Upper lobe of right lung (tissue), 1 donor: Measurements from ENCODE around the gene C1orf87. TPM values are rescaled to one million over a fixed set of nuclear protein-coding genes. Genes with fewer than 3 reads are reported as not detected.

ENCODE experiments used
- ATAC-seq: fragments of 200-7000 bp; cut with Tn5 transposase; one replicate; pipeline ENCODE4 v1.9.1; 2020; ENCODE audit warnings: mild to moderate bottlenecking, moderate library complexity
- DNase-seq: peaks from one replicate; pipeline ENCODE4 v3.0.0-alpha.2; 2020
- H3K27ac ChIP-seq: fragments of 200-600 bp; one replicate; pipeline ENCODE4 v1.8.0; 2022
- H3K27me3 ChIP-seq: fragments of 200-600 bp; one replicate; pipeline ENCODE4 v1.8.0; 2022; ENCODE audit warnings: mild to moderate bottlenecking
- H3K36me3 ChIP-seq: fragments of 200-600 bp; one replicate; pipeline ENCODE4 v1.8.0; 2022
- H3K4me1 ChIP-seq: fragments of 200-600 bp; one replicate; pipeline ENCODE4 v1.8.0; 2022
- H3K4me3 ChIP-seq: fragments of 200-600 bp; one replicate; pipeline ENCODE4 v1.8.0; 2022; ENCODE audit warnings: mild to moderate bottlenecking
- H3K9me3 ChIP-seq: fragments of 200-600 bp; one replicate; pipeline ENCODE4 v1.8.0; 2022
- CTCF ChIP-seq: fragments of 200-600 bp; IDR thresholded peaks from one replicate; pipeline ENCODE4 v1.8.0; 2022; ENCODE audit warnings: antibody characterized with exemption
- intact Hi-C: fragments of 100-400 bp; cut with DNase I; formaldehyde crosslinking; loops from one replicate; pipeline ENCODE4 v1.11.0; 2022
- total RNA-seq: library from RNA; stranded (reverse); fragmentation: NEBNext Ultra II Directional; extraction: Animal tissue kit (Norgen Biotek cat#: 25700); gene quantifications from one replicate; pipeline ENCODE4 v1.2.1, GENCODE V29; 2021
- donor health status: DM: no; HTN: yes; CAD: no; lungs with severe emphysema.

The C1orf87 gene
- total RNA-seq, 1 donor from 2014 or later: 1.7 TPM

GRCh38 chr1:60069691-60070090 is 3.9 kb downstream of the C1orf87 start:
- H3K4me1 ChIP-seq: no peaks in the 10 kb centered on the region
- H3K4me3 ChIP-seq: no peak overlapping the region
- DNase-seq (no peak), ATAC-seq (no peak)
- H3K9me3 ChIP-seq: no peaks in the 10 kb centered on the region
- H3K27ac ChIP-seq: no peak overlapping the region
- intact Hi-C loops: no loop called here
- no peak for TF ChIP-seq CTCF
- peaks cover 20% of the 10 kb centered on the region for H3K27me3 ChIP-seq
- no peaks in the 10 kb centered on the region for H3K36me3 ChIP-seq

GRCh38 chr1:60068393-60069045 is 5.1 kb downstream of the C1orf87 start:
- TF ChIP-seq CTCF: no peak
- Histone ChIP-seq H3K9me3 (no peaks in the 10 kb centered on the region), H3K36me3 (no peaks in the 10 kb centered on the region), H3K27ac (no peak overlapping the region), H3K4me1 (no peaks in the 10 kb centered on the region), H3K27me3 (peaks cover 10% of the 10 kb centered on the region), H3K4me3 (no peak overlapping the region)
- intact Hi-C loops: no loop called here
- DNase-seq (no peak), ATAC-seq (no peak)

DNA sequence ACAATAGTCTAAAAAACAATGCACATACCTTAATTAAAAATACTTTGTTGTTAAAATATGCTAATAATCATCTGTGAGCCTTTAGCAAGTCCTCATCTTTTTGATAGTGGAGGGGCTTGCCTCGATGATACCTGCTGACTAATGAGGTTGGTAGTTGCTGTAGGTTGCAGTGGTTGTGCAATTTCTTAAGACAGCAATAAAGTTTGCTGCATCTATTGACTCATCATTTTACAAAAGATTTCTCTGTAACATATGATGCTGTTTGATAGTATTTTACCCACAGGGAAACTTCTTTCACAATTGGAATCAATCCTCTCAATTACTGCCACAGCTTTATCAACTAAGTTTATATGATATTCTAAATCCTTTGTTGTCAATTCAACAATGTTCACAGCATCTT is 7.6 kb downstream of the C1orf87 start:
- Histone ChIP-seq H3K27ac (no peak overlapping the region), H3K27me3 (no peaks in the 10 kb centered on the region), H3K4me1 (no peaks in the 10 kb centered on the region), H3K9me3 (no peaks in the 10 kb centered on the region), H3K4me3 (no peak overlapping the region), H3K36me3 (no peaks in the 10 kb centered on the region)
- TF ChIP-seq CTCF: no peak
- no peak for DNase-seq
- ATAC-seq: no peak
- intact Hi-C loops: no loop called here

DNA sequence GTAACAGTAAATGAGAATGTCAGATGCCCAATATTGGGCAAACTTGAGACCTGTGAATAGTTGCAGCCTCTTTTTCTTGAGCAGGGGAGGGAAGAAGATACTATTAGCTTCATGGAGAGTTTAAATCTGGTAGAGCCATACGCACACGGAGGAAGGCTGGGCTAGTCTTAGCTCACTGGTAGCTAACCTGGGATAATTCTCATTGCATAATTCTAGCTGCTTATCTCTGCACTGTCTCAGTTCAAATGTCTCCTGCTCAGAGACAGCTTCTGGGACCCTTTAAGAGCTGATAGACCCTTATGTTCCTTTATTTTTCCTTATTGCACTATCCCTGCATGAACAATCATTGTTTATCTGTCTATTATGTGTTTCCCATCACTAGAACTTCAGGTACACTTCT is 8.4 kb downstream of the C1orf87 start:
- intact Hi-C loops: no loop called here
- TF ChIP-seq CTCF: no peak

GRCh38 chr1:60063561-60063960 is 10.0 kb downstream of the C1orf87 start:
- no peaks in the 10 kb centered on the region for H3K27me3 ChIP-seq
- H3K27ac ChIP-seq: no peak overlapping the region
- no peaks in the 10 kb centered on the region for H3K4me1 ChIP-seq
- H3K36me3 ChIP-seq: no peaks in the 10 kb centered on the region
- no peak overlapping the region for H3K4me3 ChIP-seq
- no peak for TF ChIP-seq CTCF
- DNase-seq: no peak
- no peaks in the 10 kb centered on the region for H3K9me3 ChIP-seq
- ATAC-seq: no peak
- intact Hi-C loops: no loop called here

More for the DNA sequence above, 8.4 kb downstream of the C1orf87 start:
- H3K4me3 ChIP-seq: no peak overlapping the region
- no peak overlapping the region for H3K27ac ChIP-seq
- no peaks in the 10 kb centered on the region for H3K36me3 ChIP-seq
- H3K4me1 ChIP-seq: no peaks in the 10 kb centered on the region
- H3K27me3 ChIP-seq: no peaks in the 10 kb centered on the region
- DNase-seq (no peak), ATAC-seq (no peak)
- no peaks in the 10 kb centered on the region for H3K9me3 ChIP-seq

GRCh38 chr1:60059468-60059867 is 14.1 kb downstream of the C1orf87 start:
- no peak for ATAC-seq
- peaks cover 3% of the 10 kb centered on the region for H3K27me3 ChIP-seq

More at GRCh38 chr1:60059468-60059867, 14.1 kb downstream of the C1orf87 start:
- no peak for TF ChIP-seq CTCF
- Histone ChIP-seq H3K36me3 (no peaks in the 10 kb centered on the region), H3K4me1 (no peaks in the 10 kb centered on the region), H3K4me3 (no peak overlapping the region), H3K9me3 (no peaks in the 10 kb centered on the region), H3K27ac (no peak overlapping the region)
- DNase-seq: no peak
- intact Hi-C loops: no loop called here
